HEK293T (cell line): Measurements from ENCODE around the gene RASGRP3.

Experiments used
- CTBP1 ChIP-seq: fragments of 450-650 bp; IDR thresholded peaks from 2 replicates; pipeline ENCODE4 v1.6.1; 2016; ENCODE audit warnings: borderline replicate concordance
- FOXA1 ChIP-seq: fragments of 450-650 bp; IDR thresholded peaks from 2 replicates; pipeline ENCODE4 v1.6.1; 2016; ENCODE audit warnings: mild to moderate bottlenecking
- FOXK2 ChIP-seq: fragments of 450-650 bp; IDR thresholded peaks from 2 replicates; pipeline ENCODE4 v1.6.1; 2016; ENCODE audit warnings: mild to moderate bottlenecking
- FOXM1 ChIP-seq: fragments of 450-650 bp; IDR thresholded peaks from 2 replicates; pipeline ENCODE4 v1.6.1; 2017; ENCODE audit warnings: mild to moderate bottlenecking, borderline replicate concordance
- NFRKB ChIP-seq: fragments of 450-650 bp; IDR thresholded peaks from 2 replicates; pipeline ENCODE4 v1.6.1; 2016; ENCODE audit warnings: mild to moderate bottlenecking, moderate library complexity
- SP1 ChIP-seq: fragments of 450-650 bp; IDR thresholded peaks from 2 replicates; pipeline ENCODE4 v1.6.1; 2017

GRCh38 chr2:33485051-33485450 lies 8.6 kb downstream of the RASGRP3 start:
- TF ChIP-seq SP1 (no peak), NFRKB (no peak), FOXM1 (no peak), FOXK2 (no peak), FOXA1 (no peak), CTBP1 (no peak)
